A549 (cell line): ENCODE data around the gene FRMD1. TPM values are rescaled to one million over a fixed set of nuclear protein-coding genes. Genes with fewer than 3 reads are reported as not detected.

ENCODE experiments used
- ATAC-seq, 2 experiments: fragments of 200-7000 bp in 1 of 2; fragments of >200 bp in 1 of 2; cut with Nextera tagmentation in 1 of 2; cut with Tn5 transposase in 1 of 2; 3 replicates each; pipeline versions ENCODE4 v1.8.0 to v1.9.1; 2018 to 2020; ENCODE audit warnings: mild to moderate bottlenecking in 1 of 2, moderate library complexity in 1 of 2
- CTCF ChIA-PET: fragments of 300-600 bp; sonication (Branson Sonifier 250); formaldehyde crosslinking; extraction: SDS; loops from one replicate; lab custom pipeline; 2021; ENCODE audit warnings: antibody characterized with exemption, inconsistent platforms; lab: Yijun Ruan, JAX
- POLR2A ChIA-PET: fragments of 350-600 bp; formaldehyde crosslinking; extraction: SDS; loops from one replicate; lab custom pipeline; 2021; ENCODE audit warnings: antibody characterized with exemption, inconsistent platforms; lab: Yijun Ruan, JAX
- DNase-seq, 2 experiments: peaks; one replicate each; pipeline versions ENCODE4 v3.0.0 to v3.0.0-alpha.2; 2011 to 2016; ENCODE audit warnings: low read depth in 1 of 2, low spot score in 1 of 2
- FAIRE-seq: peaks from 2 replicates; lab custom pipeline; 2011; peaks lifted over from hg19 to GRCh38; lab: Jason Lieb, UNC
- H3K27ac ChIP-seq, 2 experiments: fragments of >200 bp; sonication (Bioruptor Twin); formaldehyde crosslinking; 3 replicates each; pipeline ENCODE4 v1.5.1; 2016 to 2017
- H3K4me1 ChIP-seq: fragments of >200 bp; sonication (Bioruptor Twin); formaldehyde crosslinking; 3 replicates; pipeline ENCODE4 v1.6.1; 2016
- H3K4me2 ChIP-seq: fragments of >200 bp; sonication (Bioruptor Twin); formaldehyde crosslinking; 3 replicates; pipeline ENCODE4 v1.6.1; 2016
- H3K4me3 ChIP-seq: fragments of >200 bp; sonication (Bioruptor Twin); formaldehyde crosslinking; 3 replicates; pipeline ENCODE4 v1.5.1; 2016
- H3K9me3 ChIP-seq: fragments of >200 bp; sonication (Bioruptor Twin); formaldehyde crosslinking; 3 replicates; pipeline ENCODE4 v1.6.1; 2016
- CBX2 ChIP-seq: fragments of 200-600 bp; sonication (generic); IDR thresholded peaks from 2 replicates; pipeline ENCODE4 v1.6.1; 2016; ENCODE audit warnings: low read depth, mild to moderate bottlenecking, borderline replicate concordance
- CEBPB ChIP-seq, 2 experiments: fragments of >200 bp in 1 of 2; sonication (Bioruptor Twin) in 1 of 2; formaldehyde crosslinking in 1 of 2; IDR thresholded peaks; 2 replicates each; pipeline ENCODE4 v1.6.1; 2012 to 2016
- CHD4 ChIP-seq: fragments of 200-600 bp; sonication (generic); IDR thresholded peaks from 2 replicates; pipeline ENCODE4 v1.6.1; 2016; ENCODE audit warnings: antibody characterized with exemption, mild to moderate bottlenecking, borderline replicate concordance
- EHMT2 ChIP-seq: fragments of 200-600 bp; sonication (generic); IDR thresholded peaks from 2 replicates; pipeline ENCODE4 v1.6.1; 2016; ENCODE audit warnings: antibody characterized with exemption, low read depth, mild to moderate bottlenecking, moderate library complexity
- EP300 ChIP-seq, 2 experiments: fragments of >200 bp; sonication (Bioruptor Twin); formaldehyde crosslinking; IDR thresholded peaks; 2 replicates in 1 of 2; 3 replicates in 1 of 2; pipeline ENCODE4 v1.6.1; 2016 to 2017
- FOSL2 ChIP-seq, 2 experiments: fragments of 450-650 bp in 1 of 2; fragments of >200 bp in 1 of 2; sonication (Bioruptor Twin) in 1 of 2; formaldehyde crosslinking; IDR thresholded peaks; 2 replicates each; pipeline versions ENCODE4 v1.5.0 to v1.6.1; 2016 to 2020; ENCODE audit warnings: mild to moderate bottlenecking in 1 of 2, moderate library complexity in 1 of 2
- FOXS1 ChIP-seq: fragments of 250-450 bp; sonication (Bioruptor Pico); IDR thresholded peaks from 2 replicates; pipeline ENCODE4 v1.5.0; 2020; ENCODE audit warnings: mild to moderate bottlenecking, moderate library complexity
- GATA3 ChIP-seq: IDR thresholded peaks from 2 replicates; pipeline ENCODE4 v1.6.1; 2012; ENCODE audit warnings: borderline replicate concordance
- HEYL ChIP-seq: fragments of 250-450 bp; sonication (Bioruptor Pico); IDR thresholded peaks from 2 replicates; pipeline ENCODE4 v1.8.0; 2021; ENCODE audit warnings: mild to moderate bottlenecking, moderate library complexity
- HOXB13 ChIP-seq: fragments of 250-450 bp; sonication (Bioruptor Pico); IDR thresholded peaks from 2 replicates; pipeline ENCODE4 v1.5.0; 2020; ENCODE audit warnings: low read depth, mild to moderate bottlenecking, moderate library complexity
- HOXB5 ChIP-seq: fragments of 250-450 bp; sonication (Bioruptor Pico); IDR thresholded peaks from 2 replicates; pipeline ENCODE4 v1.5.0; 2020; ENCODE audit warnings: mild to moderate bottlenecking, moderate library complexity
- JUN ChIP-seq, 2 experiments: fragments of >200 bp; sonication (Bioruptor Twin); formaldehyde crosslinking; IDR thresholded peaks; 2 replicates in 1 of 2; 3 replicates in 1 of 2; pipeline ENCODE4 v1.6.1; 2016 to 2017
- KDM1A ChIP-seq: fragments of 200-600 bp; sonication (generic); IDR thresholded peaks from 2 replicates; pipeline ENCODE4 v1.6.1; 2016; ENCODE audit warnings: low read depth, mild to moderate bottlenecking
- KDM5A ChIP-seq: fragments of 200-600 bp; sonication (generic); IDR thresholded peaks from 2 replicates; pipeline ENCODE4 v1.6.1; 2016; ENCODE audit warnings: antibody characterized with exemption, mild to moderate bottlenecking
- MAFK ChIP-seq: fragments of 450-650 bp; IDR thresholded peaks from 2 replicates; pipeline ENCODE4 v1.6.1; 2014; ENCODE audit not compliant: partially characterized antibody
- MAZ ChIP-seq: fragments of 150-350 bp; IDR thresholded peaks from 2 replicates; pipeline ENCODE4 v1.6.1; 2014; ENCODE audit warnings: antibody characterized with exemption, low read depth, low read length, borderline replicate concordance
- NPAS2 ChIP-seq: fragments of 250-450 bp; sonication (Bioruptor Pico); IDR thresholded peaks from 2 replicates; pipeline ENCODE4 v1.8.0; 2022; ENCODE audit warnings: mild to moderate bottlenecking, moderate library complexity, borderline replicate concordance
- NR3C1 ChIP-seq: fragments of >200 bp; sonication (Bioruptor Twin); formaldehyde crosslinking; IDR thresholded peaks from 3 replicates; pipeline ENCODE4 v1.6.1; 2017
- POLR2A ChIP-seq: IDR thresholded peaks from 2 replicates; pipeline ENCODE4 v1.6.1; 2012; ENCODE audit warnings: mild to moderate bottlenecking, low read length
- POLR2AphosphoS2 ChIP-seq: conservative IDR thresholded peaks from 2 replicates; pipeline ENCODE4 v1.6.1; 2012; ENCODE audit warnings: low read length, improper control_type of control experiment, inconsistent platforms
- RARB ChIP-seq: fragments of 250-450 bp; sonication (Bioruptor Pico); IDR thresholded peaks from 2 replicates; pipeline ENCODE4 v1.8.0; 2021; ENCODE audit warnings: mild to moderate bottlenecking, moderate library complexity
- RCOR1 ChIP-seq: fragments of 150-350 bp; IDR thresholded peaks from 2 replicates; pipeline ENCODE4 v1.6.1; 2014; ENCODE audit warnings: antibody characterized with exemption, low read length, low read depth
- SMC3 ChIP-seq: fragments of >200 bp; sonication (Bioruptor Twin); formaldehyde crosslinking; IDR thresholded peaks from 3 replicates; pipeline ENCODE4 v1.6.1; 2018; ENCODE audit warnings: inconsistent platforms
- WGBS: methylation state at CpG from one replicate; pipeline ENCODE4 v1.1.6; 2017; ENCODE audit errors: missing lambda C conversion rate; 5-methylcytosine and 5-hydroxymethylcytosine counted together
- polyA plus RNA-seq, 4 experiments: library from polyadenylated mRNA; depleted of rRNA in 3 of 4; stranded (reverse); fragments of >200 nt; fragmentation: RNase III in 1 of 4; extraction: RNeasy Plus Mini Kit Qiagen cat#74134 plus additional on column Dnase treatment in 1 of 4; gene quantifications; 2 replicates in 3 of 4; 3 replicates in 1 of 4; pipeline ENCODE4 v1.2.3, GENCODE V29; 2011 to 2017
- TF ChIP-seq, protein P1 (sequence below): fragments of >200 bp; sonication (Bioruptor Twin); formaldehyde crosslinking; IDR thresholded peaks from 3 replicates; pipeline ENCODE4 v1.6.1; 2016
- TF ChIP-seq, protein P2 (sequence below): fragments of >200 bp; sonication (Bioruptor Twin); formaldehyde crosslinking; IDR thresholded peaks from 2 replicates; pipeline ENCODE4 v1.6.1; 2016
- TF ChIP-seq, protein P3 (sequence below): IDR thresholded peaks from 2 replicates; pipeline ENCODE4 v1.6.1; 2012; ENCODE audit warnings: low read depth, borderline replicate concordance
- TF ChIP-seq, protein P4 (sequence below): IDR thresholded peaks from 2 replicates; pipeline ENCODE4 v1.6.1; 2012

FRMD1 gene
- polyA plus RNA-seq, 2 of the 4 experiments (the other 2 are of a cell fraction) = not detected

DNA sequence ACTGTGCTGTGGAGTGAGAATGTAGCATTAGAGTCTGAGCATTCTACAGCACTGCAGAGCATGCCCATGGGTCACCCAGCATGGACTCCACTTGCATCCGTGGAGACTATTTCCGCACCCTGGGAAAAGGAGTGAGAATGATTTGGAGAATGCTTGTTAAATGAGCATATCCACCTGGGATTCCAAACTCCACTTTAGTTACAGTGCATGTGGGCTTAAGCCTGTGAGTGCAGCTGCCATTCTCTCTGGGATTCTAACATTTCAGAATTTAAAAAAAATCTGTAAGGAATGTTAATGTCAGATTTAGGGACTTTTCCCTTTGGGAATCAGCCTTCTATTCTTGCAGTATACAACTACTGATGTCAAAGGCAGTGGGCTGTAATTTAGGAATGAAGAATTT lies 48.1 kb downstream of the FRMD1 start:
- no peaks in the 10 kb centered on the region for H3K9me3 ChIP-seq
- no peak overlapping the region for H3K27ac ChIP-seq
- POLR2A ChIA-PET = no interaction called here

DNA sequence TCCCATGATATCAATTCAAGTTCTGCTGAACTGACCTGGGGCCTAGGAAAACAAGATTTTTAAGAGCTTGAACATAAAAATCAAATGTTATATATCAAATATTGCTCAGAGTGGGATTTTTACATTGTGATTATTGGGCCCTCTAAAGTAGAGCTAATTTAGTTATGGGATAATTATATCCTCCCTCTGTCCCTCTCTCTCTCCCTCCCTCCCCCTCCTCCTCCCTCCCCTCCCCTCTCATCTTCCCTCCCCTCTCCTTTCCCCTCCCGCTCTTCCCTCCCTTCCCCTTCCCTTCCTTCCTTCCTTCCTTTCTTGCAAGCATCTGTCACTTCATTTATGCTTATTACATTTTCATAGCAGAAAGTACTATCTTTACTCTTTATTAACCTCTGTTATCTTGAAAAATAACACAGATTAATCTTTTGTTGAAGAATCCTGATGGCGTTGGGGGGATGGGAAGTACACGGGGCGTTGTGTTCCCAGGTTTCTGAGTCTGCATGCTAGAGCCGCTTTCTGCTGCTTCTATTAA lies 48.7 kb downstream of the FRMD1 start:
- TF ChIP-seq SMC3 (no peak), FOXS1 (CRISPR knock-in tag) (no peak), EHMT2 (no peak), MAFK (no peak), HEYL (CRISPR knock-in tag) (no peak), FOSL2 (IDR thresholded peaks at IDR 0.05) (no peak), FOSL2 (CRISPR knock-in tag; IDR thresholded peaks at IDR 0.05) (no peak), HOXB5 (CRISPR knock-in tag) (no peak), MAZ (no peak), CBX2 (no peak), POLR2AphosphoS2 (no peak), CEBPB (IDR thresholded peaks at IDR 0.05) (no peak), NR3C1 (no peak), GATA3 (no peak), NPAS2 (no peak), EP300 (IDR thresholded peaks at IDR 0.05) (no peak), JUN (IDR thresholded peaks at IDR 0.05) (no peak)
- TF ChIP-seq, protein P1, sequence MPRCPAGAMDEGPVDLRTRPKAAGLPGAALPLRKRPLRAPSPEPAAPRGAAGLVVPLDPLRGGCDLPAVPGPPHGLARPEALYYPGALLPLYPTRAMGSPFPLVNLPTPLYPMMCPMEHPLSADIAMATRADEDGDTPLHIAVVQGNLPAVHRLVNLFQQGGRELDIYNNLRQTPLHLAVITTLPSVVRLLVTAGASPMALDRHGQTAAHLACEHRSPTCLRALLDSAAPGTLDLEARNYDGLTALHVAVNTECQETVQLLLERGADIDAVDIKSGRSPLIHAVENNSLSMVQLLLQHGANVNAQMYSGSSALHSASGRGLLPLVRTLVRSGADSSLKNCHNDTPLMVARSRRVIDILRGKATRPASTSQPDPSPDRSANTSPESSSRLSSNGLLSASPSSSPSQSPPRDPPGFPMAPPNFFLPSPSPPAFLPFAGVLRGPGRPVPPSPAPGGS = no peak
- TF ChIP-seq, protein P2, sequence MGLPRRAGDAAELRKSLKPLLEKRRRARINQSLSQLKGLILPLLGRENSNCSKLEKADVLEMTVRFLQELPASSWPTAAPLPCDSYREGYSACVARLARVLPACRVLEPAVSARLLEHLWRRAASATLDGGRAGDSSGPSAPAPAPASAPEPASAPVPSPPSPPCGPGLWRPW = no peak
- 78% methylated on average over 5 of the region's 5 CpGs for WGBS
- CTCF ChIA-PET = no interaction called here

More for the DNA sequence above, 48.1 kb downstream of the FRMD1 start:
- 100% methylated on average over 2 of the region's 2 CpGs for WGBS
- Histone ChIP-seq H3K4me1 (peaks cover 1% of the 10 kb centered on the region; the same call in 1 of the 3 replicates), H3K4me2 (no peak overlapping the region), H3K4me3 (no peak overlapping the region)
- CTCF ChIA-PET = no interaction called here
- no peak for FAIRE-seq
- TF ChIP-seq RCOR1 = no peak
- no peak for TF ChIP-seq HOXB13 (CRISPR knock-in tag)
- no peak for TF ChIP-seq POLR2AphosphoS2
- TF ChIP-seq, protein P3, sequence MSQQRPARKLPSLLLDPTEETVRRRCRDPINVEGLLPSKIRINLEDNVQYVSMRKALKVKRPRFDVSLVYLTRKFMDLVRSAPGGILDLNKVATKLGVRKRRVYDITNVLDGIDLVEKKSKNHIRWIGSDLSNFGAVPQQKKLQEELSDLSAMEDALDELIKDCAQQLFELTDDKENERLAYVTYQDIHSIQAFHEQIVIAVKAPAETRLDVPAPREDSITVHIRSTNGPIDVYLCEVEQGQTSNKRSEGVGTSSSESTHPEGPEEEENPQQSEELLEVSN = no peak
- TF ChIP-seq KDM5A = no peak
- no peak for TF ChIP-seq POLR2A
- TF ChIP-seq RARB (CRISPR knock-in tag) = no peak
- no peak for TF ChIP-seq KDM1A
- no peak for TF ChIP-seq CHD4
- TF ChIP-seq HOXB5 (CRISPR knock-in tag) = no peak
- TF ChIP-seq, protein P4, sequence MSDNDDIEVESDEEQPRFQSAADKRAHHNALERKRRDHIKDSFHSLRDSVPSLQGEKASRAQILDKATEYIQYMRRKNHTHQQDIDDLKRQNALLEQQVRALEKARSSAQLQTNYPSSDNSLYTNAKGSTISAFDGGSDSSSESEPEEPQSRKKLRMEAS = no peak
- DNase-seq = no peak
- ATAC-seq = no peak

More for the DNA sequence above, 48.7 kb downstream of the FRMD1 start:
- H3K4me3 ChIP-seq = no peak overlapping the region
- no peak overlapping the region for H3K4me2 ChIP-seq
- H3K4me1 ChIP-seq = no peaks in the 10 kb centered on the region
- POLR2A ChIA-PET = no interaction called here
- no peak overlapping the region for H3K27ac ChIP-seq
- ATAC-seq (no peak), FAIRE-seq (no peak), DNase-seq (no peak)
- no peaks in the 10 kb centered on the region for H3K9me3 ChIP-seq
